ENCODE data around the gene AADACL3.
"Not testable (repeated sequence)": the region's sequence is repeated elsewhere in the genome, so short reads cannot be mapped to it uniquely, and the experiment has no call there.

The AADACL3 gene

GRCh38 chr1:12714710-12715475, 1.0 kb upstream of the AADACL3 start:
- ATAC-seq (no peak), DNase-seq (no peak)

GRCh38 chr1:12717301-12717838, 1.5 kb downstream of the AADACL3 start:
- DNase-seq = no peak
- ATAC-seq = no peak

GRCh38 chr1:12722626-12723025, 6.7 kb downstream of the AADACL3 start:
- no peak for ATAC-seq
- no peak for DNase-seq

- no peak for ATAC-seq
Observed at GRCh38 chr1:12728391-12728790, 12.5 kb downstream of the AADACL3 start.

GRCh38 chr1:12730156-12730555, 14.2 kb downstream of the AADACL3 start:
- no peak for ATAC-seq
- DNase-seq = no peak

More at GRCh38 chr1:12728391-12728790, 12.5 kb downstream of the AADACL3 start:
- DNase-seq = no peak

GRCh38 chr1:12731084-12731483, 15.2 kb downstream of the AADACL3 start:
- not testable (repeated sequence) for DNase-seq, ATAC-seq

- no peak for ATAC-seq
Observed at GRCh38 chr1:12734651-12735050, 18.7 kb downstream of the AADACL3 start.

GRCh38 chr1:12738934-12739333, 23.0 kb downstream of the AADACL3 start:
- ATAC-seq = no peak
- DNase-seq = no peak

More at GRCh38 chr1:12734651-12735050, 18.7 kb downstream of the AADACL3 start:
- DNase-seq = no peak

GRCh38 chr1:12739613-12740012, 23.7 kb downstream of the AADACL3 start:
- ATAC-seq = no peak

GRCh38 chr1:12741946-12742345, 26.0 kb downstream of the AADACL3 start:
- ATAC-seq (no peak), DNase-seq (no peak)

More at GRCh38 chr1:12739613-12740012, 23.7 kb downstream of the AADACL3 start:
- no peak for DNase-seq

- no peak for DNase-seq
- ATAC-seq = no peak
Observed at GRCh38 chr1:12745126-12745991, 29.4 kb downstream of the AADACL3 start.

GRCh38 chr1:12745992-12746323, 30.0 kb downstream of the AADACL3 start, which contains the start of gene CFAP107:
TSS of gene CFAP107 (plus strand) at chr1:12746200. CDS start at chr1:12746431, 231 bp downstream.
- DNase-seq (no peak), ATAC-seq (no peak)

GRCh38 chr1:12748778-12749355, 33.0 kb downstream of the AADACL3 start:
- ATAC-seq = no peak
- DNase-seq = no peak

- DNase-seq = no peak
- ATAC-seq = no peak
Observed at GRCh38 chr1:12754738-12755137, 38.8 kb downstream of the AADACL3 start.

- no peak for ATAC-seq
- DNase-seq = no peak
Observed at GRCh38 chr1:12756273-12756672, 40.4 kb downstream of the AADACL3 start.

- DNase-seq = no peak
- ATAC-seq = no peak
Observed at GRCh38 chr1:12756768-12757413, 41.0 kb downstream of the AADACL3 start.

- ATAC-seq = no peak
- DNase-seq = no peak
Observed at GRCh38 chr1:12757836-12758235, 41.9 kb downstream of the AADACL3 start.

- ATAC-seq = no peak
- no peak for DNase-seq
Observed at GRCh38 chr1:12760256-12760795, 44.4 kb downstream of the AADACL3 start.

- ATAC-seq (no peak), DNase-seq (no peak)
Observed at GRCh38 chr1:12761781-12762180, 45.9 kb downstream of the AADACL3 start.

GRCh38 chr1:12762766-12763165, 46.9 kb downstream of the AADACL3 start:
- no peak for DNase-seq
- ATAC-seq = no peak

- ATAC-seq (no peak), DNase-seq (no peak)
Observed at GRCh38 chr1:12763479-12763878, 47.6 kb downstream of the AADACL3 start.

GRCh38 chr1:12764016-12764415, 48.1 kb downstream of the AADACL3 start:
- DNase-seq = no peak
- ATAC-seq = no peak

Measured in stimulated activated naive CD8-positive, alpha-beta T cell treated with anti-CD3 and anti-CD28 coated beads, Interleukin-15, Interleukin-2, amounts not matched to agents 100 U/mL and 50 U/mL, for 24 hours (primary cell).